C4-2B (cell line): ENCODE data around the gene ALOX15.
A peak's percentile ranks its signal among the peaks of the same experiment; 100 is the strongest.
"Not testable (repeated sequence)": the region's sequence is repeated elsewhere in the genome, so short reads cannot be mapped to it uniquely, and the experiment has no call there.

Experiments used
- H3K27ac ChIP-seq: fragments of 450-650 bp; 2 replicates; pipeline ENCODE4 v1.5.1; 2017
- CTCF ChIP-seq: fragments of 450-650 bp; conservative IDR thresholded peaks from 2 replicates; pipeline ENCODE4 v1.5.1; 2017; ENCODE audit warnings: mild to moderate bottlenecking
- ZFX ChIP-seq: fragments of 450-650 bp; IDR thresholded peaks from 2 replicates; pipeline ENCODE4 v1.6.1; 2017

ALOX15 gene

GRCh38 chr17:4645642-4646041 is 4.2 kb upstream of the ALOX15 start:
- TF ChIP-seq ZFX = no peak
- TF ChIP-seq CTCF = no peak
- no peak overlapping the region for H3K27ac ChIP-seq

GRCh38 chr17:4643676-4644075 is 2.2 kb upstream of the ALOX15 start:
- no peak overlapping the region for H3K27ac ChIP-seq
- no peak for TF ChIP-seq ZFX
- TF ChIP-seq CTCF = no peak

- TF ChIP-seq ZFX = no peak
- TF ChIP-seq CTCF = no peak
Observed at GRCh38 chr17:4642286-4642685, 808 bp upstream of the ALOX15 start.

GRCh38 chr17:4640569-4641188 is 799 bp downstream of the ALOX15 start:
- not testable (repeated sequence) for H3K27ac ChIP-seq

More at GRCh38 chr17:4642286-4642685, 808 bp upstream of the ALOX15 start:
- H3K27ac ChIP-seq = no peak overlapping the region

GRCh38 chr17:4639301-4640059 is 2.0 kb downstream of the ALOX15 start:
- peak overlapping the region; percentile 74 for H3K27ac ChIP-seq
- TF ChIP-seq ZFX = 0 out of 2 replicates have a peak, but pooled peaks have one; percentile 8

- peak overlapping the region; percentile 74 for H3K27ac ChIP-seq
Observed at GRCh38 chr17:4638766-4639165, 2.7 kb downstream of the ALOX15 start.

- TF ChIP-seq CTCF (no peak), ZFX (no peak)
- no peak overlapping the region for H3K27ac ChIP-seq
Observed at GRCh38 chr17:4636474-4637100, 4.9 kb downstream of the ALOX15 start.

GRCh38 chr17:4635823-4636375 is 5.6 kb downstream of the ALOX15 start:
- H3K27ac ChIP-seq = no peak overlapping the region
- no peak for TF ChIP-seq CTCF
- no peak for TF ChIP-seq ZFX

- no peak overlapping the region for H3K27ac ChIP-seq
- TF ChIP-seq CTCF (no peak), ZFX (no peak)
Observed at GRCh38 chr17:4634976-4635375, 6.5 kb downstream of the ALOX15 start.
